ENCODE measurements around the gene KIAA0825. TPM values are rescaled to one million over a fixed set of nuclear protein-coding genes. Genes with fewer than 3 reads are reported as not detected.
"Not testable (repeated sequence)": the region's sequence is repeated elsewhere in the genome, so short reads cannot be mapped to it uniquely, and the experiment has no call there.

KIAA0825 gene
- total RNA-seq, 1 donor from 2014 or later: 0.92 TPM

DNA sequence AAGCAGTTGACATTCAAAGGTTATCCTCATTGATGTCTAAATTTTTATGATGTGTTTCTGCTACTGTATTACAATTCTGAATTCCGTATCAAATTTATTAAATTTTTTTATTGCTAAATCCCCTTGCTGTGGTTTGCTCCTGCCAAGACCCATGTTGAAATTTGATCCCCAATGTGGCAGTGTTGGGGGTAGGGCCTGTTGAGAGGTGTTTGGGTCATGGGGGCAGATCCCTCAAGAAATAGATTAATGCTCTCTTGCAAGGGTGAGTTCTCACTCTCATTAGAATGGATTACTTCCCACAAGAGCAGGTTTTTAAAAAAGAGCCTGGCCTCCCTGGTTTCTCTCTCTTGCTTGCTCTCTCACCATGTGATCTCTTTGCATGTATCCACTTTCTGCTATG lies 442.5 kb downstream of the KIAA0825 start:
- TF ChIP-seq, protein P1, sequence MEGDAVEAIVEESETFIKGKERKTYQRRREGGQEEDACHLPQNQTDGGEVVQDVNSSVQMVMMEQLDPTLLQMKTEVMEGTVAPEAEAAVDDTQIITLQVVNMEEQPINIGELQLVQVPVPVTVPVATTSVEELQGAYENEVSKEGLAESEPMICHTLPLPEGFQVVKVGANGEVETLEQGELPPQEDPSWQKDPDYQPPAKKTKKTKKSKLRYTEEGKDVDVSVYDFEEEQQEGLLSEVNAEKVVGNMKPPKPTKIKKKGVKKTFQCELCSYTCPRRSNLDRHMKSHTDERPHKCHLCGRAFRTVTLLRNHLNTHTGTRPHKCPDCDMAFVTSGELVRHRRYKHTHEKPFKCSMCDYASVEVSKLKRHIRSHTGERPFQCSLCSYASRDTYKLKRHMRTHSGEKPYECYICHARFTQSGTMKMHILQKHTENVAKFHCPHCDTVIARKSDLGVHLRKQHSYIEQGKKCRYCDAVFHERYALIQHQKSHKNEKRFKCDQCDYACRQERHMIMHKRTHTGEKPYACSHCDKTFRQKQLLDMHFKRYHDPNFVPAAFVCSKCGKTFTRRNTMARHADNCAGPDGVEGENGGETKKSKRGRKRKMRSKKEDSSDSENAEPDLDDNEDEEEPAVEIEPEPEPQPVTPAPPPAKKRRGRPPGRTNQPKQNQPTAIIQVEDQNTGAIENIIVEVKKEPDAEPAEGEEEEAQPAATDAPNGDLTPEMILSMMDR (conservative IDR thresholded peaks at IDR 0.05; ENCODE audit: low read depth, low read length): no peak
- no peak overlapping the region for H3K4me3 ChIP-seq (ENCODE audit: low read depth, low read length)
- DNase-seq (ENCODE audit: low read depth): no peak

DNA sequence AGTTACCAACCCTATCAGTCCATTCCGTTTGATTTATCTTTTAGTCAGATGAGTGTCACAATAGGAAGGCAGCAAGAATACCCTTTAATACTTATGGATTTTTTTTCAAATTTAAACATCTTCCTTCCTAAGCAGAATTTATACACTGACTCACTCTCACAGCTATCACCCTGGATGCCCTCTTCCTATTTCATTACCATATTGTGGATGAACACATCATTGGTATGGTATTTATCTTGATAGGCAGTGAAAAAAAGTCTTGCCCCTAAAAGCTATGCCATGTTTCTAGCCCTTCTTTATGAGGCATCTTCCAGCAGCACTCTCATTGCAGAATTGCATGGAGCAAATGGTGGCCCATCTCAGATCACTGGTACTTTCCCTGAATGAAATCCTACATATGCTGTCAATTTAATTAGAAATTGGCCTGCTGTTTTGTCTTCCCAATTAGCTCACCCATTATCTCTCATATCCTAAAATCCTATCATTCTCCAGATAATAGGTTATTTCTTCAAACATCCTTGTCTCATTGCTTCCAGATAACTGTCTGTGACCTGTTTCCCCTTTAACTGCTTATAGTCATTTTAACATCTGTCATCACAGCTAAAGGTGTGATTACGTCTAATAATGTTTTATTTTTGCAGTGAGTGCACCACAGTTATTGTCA lies 443.5 kb downstream of the KIAA0825 start:
- DNase-seq (ENCODE audit: low read depth): peak; percentile 19
- no peak overlapping the region for H3K4me3 ChIP-seq (ENCODE audit: low read depth, low read length)
- TF ChIP-seq, protein P1 (conservative IDR thresholded peaks at IDR 0.05; ENCODE audit: low read depth, low read length): no peak

DNA sequence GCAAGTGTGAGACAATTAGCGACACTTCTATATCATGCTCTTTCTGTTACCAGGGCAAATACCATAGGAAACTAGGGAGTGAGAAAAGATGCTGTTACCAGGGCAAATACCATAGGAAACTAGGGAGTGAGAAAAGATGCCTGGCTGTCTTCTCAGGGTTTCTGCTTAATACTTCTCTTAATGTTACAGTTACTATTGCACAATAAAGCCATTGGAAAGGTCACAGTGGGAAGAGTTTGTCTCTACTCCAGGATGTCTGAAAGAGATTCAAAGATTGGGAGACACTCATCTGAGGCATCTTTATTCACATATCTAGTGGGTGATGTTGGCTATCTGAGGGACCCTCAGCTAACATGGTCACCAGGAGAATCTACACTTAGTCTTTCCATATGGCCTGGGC lies 445.3 kb downstream of the KIAA0825 start:
- no peak overlapping the region for H3K4me3 ChIP-seq (ENCODE audit: low read depth, low read length)
- TF ChIP-seq, protein P1 (conservative IDR thresholded peaks at IDR 0.05; ENCODE audit: low read depth, low read length): no peak

DNA sequence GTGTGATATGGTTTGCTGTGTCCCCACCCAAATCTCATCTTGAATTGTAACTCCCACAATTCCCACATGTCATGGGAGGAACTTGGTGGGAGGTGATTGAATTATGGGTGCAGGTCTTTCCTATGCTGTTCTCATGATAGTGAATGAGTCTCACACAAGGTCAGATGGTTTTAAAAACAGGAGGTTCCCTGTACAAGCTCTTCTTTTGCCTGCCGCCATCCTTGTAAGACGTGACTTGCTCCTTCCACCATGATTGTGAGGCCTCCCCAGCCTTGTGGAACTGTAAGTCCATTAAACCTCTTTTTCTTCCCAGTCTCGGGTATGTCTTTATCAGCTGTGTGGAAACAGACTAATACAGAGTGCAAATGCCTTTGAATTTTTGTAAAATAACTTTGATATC lies 447.3 kb downstream of the KIAA0825 start:
- not testable (repeated sequence) for DNase-seq (ENCODE audit: low read depth); H3K4me3 ChIP-seq (ENCODE audit: low read depth, low read length)

More for the DNA sequence above, 445.3 kb downstream of the KIAA0825 start:
- DNase-seq (ENCODE audit: low read depth): no peak

DNA sequence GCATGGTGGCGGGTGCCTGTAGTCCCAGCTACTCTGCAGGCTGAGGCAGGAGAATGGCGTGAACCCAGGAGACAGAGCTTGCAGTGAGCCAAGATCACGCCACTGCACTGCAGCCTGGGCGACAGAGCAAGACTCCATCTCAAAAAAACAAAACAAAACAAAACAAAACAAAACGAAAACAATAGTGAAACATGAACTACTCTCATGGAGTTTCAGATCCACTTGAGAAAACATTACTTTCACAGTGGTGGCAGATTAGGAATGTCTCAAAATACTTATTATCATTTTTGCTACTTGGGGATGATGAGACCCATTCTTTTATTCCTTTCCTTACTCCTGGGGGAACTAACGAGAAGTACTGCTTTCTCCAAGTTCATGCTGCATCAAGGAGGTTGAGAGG lies 448.2 kb downstream of the KIAA0825 start:
- not testable (repeated sequence) for DNase-seq (ENCODE audit: low read depth)

DNA sequence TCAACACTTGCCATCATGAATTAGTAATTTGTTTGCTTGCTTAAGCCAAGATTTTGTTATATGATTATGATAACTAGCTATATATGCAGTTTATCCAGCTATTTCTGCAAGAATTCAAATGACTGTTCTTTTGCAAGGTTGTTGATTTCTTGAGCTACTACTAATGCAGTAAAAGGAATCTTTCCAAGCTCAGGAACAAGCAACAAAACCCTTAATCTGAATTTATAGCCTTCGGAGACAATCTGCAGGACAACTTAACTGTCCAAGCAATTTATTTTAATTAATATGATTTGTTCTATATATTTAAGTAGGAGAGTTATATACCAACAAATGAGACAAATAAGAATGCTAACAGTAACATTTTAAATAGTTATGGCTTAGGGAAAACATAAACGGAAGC lies 450.3 kb downstream of the KIAA0825 start:
- no peak overlapping the region for H3K4me3 ChIP-seq (ENCODE audit: low read depth, low read length)
- TF ChIP-seq, protein P1 (conservative IDR thresholded peaks at IDR 0.05; ENCODE audit: low read depth, low read length): no peak
- DNase-seq (ENCODE audit: low read depth): no peak

More for the DNA sequence above, 448.2 kb downstream of the KIAA0825 start:
- H3K4me3 ChIP-seq (ENCODE audit: low read depth, low read length): not testable (repeated sequence)

DNA sequence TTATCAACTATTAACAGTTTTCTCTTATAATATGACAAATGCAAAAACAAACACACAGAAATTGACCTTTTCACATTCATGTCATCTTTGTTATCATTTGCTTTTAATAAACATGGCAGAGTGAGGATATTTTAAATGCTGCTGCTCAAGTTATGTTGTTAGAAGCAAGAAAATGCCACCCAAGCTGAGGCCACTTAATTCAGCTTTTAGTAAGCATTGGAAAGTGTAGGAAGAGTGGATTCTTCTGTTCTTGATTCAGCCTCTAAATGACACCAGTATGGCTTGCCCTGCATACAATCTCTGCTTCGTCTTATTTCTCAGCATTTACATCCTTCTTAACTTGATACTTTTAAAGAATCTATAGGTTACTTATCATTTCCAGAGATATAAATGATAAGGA lies 456.6 kb downstream of the KIAA0825 start:
- TF ChIP-seq, protein P1 (conservative IDR thresholded peaks at IDR 0.05; ENCODE audit: low read depth, low read length): no peak
- no peak overlapping the region for H3K4me3 ChIP-seq (ENCODE audit: low read depth, low read length)
- DNase-seq (ENCODE audit: low read depth): no peak

DNA sequence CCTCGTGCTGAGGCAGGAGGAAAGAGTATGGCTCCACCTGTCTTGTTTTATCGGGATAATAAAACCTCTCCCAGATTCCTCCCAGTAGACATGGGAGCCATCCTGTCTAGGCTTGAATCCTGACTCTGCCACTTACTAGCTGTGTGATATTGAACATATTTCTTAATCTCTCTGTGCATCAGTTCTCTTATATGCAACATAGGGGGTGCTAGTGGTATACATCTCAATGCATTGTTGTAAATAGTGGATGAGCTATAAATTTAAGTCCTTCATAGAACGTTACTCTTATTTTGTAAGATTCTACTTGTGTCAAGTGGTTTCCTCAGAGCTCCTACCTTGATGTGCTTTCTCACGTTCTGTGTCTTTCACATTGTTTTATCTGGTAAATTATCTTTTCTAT lies 459.3 kb downstream of the KIAA0825 start:
- TF ChIP-seq, protein P1 (conservative IDR thresholded peaks at IDR 0.05; ENCODE audit: low read depth, low read length): no peak

More for the DNA sequence above, 459.3 kb downstream of the KIAA0825 start:
- H3K4me3 ChIP-seq (ENCODE audit: low read depth, low read length): no peak overlapping the region
- no peak for DNase-seq (ENCODE audit: low read depth)

Data from epithelial cell of proximal tubule (primary cell).